Cerebellar cortex (tissue), 1 donor: ENCODE results near the gene ZDHHC9.

Experiments used
- DNase-seq: peaks from one replicate; pipeline ENCODE4 v3.0.0-alpha.2; 2015; ENCODE audit warnings: low spot score

ZDHHC9 gene

GRCh38 chrX:129818123-129818522, 25.6 kb downstream of the ZDHHC9 start:
- DNase-seq, result no peak

DNA sequence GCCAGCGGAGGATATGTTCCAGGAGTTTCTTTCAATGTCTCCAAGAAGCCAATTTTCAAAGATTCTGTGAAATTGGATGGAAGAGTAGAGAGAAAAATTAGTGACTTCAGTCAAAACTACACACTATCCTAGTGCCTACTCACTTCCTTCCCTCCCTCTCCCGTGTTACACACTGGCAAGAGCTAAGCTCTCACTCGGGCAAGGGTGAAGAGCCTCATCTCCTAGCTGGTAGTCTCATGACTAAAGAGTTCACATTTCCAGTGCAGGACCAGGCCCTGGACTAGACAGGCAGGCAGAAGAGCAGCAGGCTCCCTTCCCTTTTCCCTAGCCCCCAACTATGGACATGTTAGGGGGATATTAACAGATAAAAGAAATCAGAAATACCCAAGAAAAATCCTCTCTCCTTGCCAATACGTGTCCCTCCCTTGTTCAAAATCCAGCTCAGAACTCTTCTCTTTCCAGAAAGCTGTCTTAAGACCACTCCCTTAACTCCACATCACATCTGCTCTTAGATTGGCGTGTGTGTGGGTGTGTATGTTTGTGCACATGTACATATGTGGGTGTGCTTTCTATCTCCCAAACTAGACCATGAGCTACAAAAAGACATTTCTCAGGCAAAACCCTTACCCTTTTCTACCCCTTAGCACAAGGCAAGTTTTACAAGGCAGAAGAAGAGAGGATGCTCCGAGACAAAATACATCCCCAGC, 29.9 kb downstream of the ZDHHC9 start:
- no peak for DNase-seq

GRCh38 chrX:129808829-129809796, 34.6 kb downstream of the ZDHHC9 start:
- no peak for DNase-seq

DNA sequence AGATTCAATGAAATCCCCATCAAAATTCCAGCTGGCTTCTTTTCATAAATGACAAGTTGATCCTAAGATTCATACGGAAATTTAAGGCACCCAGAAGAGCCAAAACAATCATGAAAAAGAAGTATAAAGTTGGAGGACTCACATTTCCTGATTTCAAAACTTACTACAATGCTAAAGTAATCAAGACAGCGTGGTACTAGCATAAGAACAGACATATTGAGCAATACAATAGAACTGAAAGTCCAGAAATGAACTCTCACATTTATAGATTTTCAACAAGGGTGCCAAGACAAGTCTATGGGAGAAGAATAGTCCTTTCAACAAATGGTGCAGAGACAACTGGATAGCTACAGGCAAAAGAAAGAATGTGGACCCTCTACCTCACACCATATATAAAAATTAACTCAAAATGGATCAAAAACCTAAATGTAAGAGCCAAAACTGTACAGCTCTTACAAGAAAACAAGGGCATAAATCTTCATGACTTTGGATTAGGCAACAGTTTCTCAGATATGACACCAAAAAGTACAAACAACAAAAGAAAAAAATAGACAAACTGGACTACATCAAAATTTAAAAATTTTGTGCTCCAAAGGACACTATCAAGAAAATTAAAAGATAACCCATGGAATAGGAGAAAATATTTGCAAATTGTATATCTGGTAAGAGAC, 35.4 kb downstream of the ZDHHC9 start:
- no peak for DNase-seq

GRCh38 chrX:129804806-129805205, 38.9 kb downstream of the ZDHHC9 start:
- no peak for DNase-seq

DNA sequence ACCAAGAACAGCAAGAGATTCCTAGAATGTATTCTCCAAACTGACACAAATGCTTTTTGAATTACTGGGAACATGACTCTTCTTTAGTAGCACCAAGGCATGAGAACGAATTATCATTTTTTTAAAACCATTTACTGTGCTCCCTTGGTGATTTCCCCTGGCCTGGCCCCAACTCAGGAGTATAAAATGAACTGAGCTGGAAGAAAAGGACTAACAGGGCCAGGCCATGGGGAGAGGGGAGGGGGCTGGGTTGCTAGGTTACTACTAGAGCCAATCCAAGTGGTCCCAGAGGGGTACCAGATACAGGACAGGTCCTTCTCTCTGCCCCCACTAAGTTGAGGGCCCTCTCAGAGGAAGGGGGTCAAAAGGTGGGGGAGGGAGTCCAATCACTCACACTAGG, 40.8 kb downstream of the ZDHHC9 start:
- DNase-seq, result no peak

GRCh38 chrX:129800186-129800585, 43.5 kb downstream of the ZDHHC9 start:
- no peak for DNase-seq

DNA sequence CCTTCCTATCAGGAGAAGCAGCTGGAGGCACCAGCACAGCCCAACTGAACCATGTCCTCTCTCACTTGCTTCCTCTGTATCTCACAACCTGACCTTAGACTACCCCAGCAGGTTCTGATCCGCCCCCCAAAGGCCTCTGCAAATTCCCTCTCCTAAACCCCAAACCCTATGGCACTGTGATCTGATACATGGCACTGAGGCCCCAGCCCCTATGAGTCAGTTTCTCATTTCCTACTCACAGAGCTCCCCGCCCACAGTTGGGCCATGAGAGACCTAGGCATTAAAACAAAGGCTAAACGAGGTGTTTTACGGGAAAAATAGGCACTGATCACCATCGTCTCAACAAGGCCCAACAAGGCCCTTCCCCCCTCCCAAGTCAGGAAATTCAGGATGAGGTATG, 44.8 kb downstream of the ZDHHC9 start:
- DNase-seq, result no peak

- no peak for DNase-seq
Measured at GRCh38 chrX:129798456-129798855, 45.2 kb downstream of the ZDHHC9 start.

- no peak for DNase-seq
Measured at GRCh38 chrX:129797251-129797906, 46.3 kb downstream of the ZDHHC9 start.

DNA sequence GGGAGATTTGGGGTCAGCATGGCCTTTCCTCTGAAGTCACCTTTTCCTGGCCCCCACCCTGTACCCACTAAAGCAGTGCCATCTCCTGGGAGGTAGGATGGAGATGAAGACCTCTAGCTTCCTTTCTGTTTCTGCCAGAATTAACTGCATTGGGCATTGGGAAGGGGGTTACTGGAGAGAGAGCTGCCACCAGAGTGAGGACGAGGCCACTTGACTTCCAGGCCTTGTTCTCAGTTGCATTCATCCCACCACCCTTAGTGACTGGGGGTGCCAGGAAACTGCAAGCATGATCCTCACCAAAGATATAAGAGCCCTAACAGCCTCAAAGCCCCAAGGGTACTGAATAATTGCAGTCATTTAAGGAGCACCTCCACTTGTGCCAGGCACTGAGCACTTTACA, 48.1 kb downstream of the ZDHHC9 start:
- DNase-seq, result no peak

DNA sequence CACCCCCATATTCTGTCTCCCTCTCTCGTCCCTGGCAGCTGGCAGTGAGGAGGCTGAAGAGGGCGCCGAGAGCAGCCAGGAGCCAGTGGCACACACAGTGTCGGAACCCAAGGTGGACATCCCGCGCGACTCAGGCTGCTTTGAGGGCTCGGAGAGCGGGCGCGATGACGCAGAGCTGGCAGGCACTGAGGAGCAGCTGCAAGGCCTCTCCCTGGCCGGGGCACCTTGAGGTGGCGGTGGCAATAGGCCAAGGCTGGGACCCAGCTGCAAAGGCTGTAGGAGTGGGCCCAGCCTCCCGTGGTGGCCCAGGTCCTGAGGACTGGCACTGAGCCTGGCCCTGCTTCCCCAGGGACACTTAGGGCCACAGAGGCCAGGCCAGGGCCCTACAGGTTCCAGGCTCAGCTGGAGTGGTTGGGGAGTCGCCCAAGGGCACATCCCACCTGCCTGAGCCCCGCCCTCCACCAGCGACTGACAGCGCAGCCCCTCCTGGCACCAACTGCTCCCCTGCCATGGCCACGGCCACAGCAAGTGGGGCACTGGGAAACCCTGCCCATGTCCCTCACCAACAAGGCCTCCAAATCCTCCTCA, 50.0 kb downstream of the ZDHHC9 start:
- DNase-seq, result no peak

DNA sequence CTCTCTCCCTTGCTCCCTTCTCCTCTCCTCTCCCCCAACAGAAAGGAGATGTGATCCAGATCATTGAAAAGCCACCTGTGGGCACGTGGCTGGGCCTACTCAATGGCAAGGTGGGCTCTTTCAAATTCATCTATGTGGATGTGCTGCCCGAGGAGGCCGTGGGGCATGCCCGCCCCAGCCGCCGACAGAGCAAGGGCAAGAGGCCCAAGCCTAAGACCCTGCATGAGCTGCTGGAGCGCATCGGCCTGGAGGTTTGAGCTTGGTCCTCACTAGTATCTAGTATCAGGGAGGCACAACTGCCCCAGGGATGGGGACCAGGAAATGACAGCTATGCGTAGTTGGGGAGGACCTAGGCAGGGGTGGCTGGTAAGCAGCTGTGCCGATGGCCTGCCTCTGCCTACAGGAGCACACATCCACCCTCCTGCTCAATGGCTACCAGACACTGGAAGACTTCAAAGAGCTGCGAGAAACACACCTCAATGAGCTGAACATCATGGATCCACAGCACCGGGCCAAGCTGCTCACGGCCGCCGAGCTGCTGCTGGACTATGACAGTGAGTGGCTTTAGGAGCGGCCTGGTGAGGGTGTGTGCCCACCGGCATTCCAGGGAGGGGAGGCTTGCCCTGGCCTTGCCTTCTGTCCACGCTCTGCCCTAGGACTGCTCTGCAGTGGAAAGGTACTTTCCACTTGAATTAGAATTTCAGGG, 50.9 kb downstream of the ZDHHC9 start:
- DNase-seq, result no peak

DNA sequence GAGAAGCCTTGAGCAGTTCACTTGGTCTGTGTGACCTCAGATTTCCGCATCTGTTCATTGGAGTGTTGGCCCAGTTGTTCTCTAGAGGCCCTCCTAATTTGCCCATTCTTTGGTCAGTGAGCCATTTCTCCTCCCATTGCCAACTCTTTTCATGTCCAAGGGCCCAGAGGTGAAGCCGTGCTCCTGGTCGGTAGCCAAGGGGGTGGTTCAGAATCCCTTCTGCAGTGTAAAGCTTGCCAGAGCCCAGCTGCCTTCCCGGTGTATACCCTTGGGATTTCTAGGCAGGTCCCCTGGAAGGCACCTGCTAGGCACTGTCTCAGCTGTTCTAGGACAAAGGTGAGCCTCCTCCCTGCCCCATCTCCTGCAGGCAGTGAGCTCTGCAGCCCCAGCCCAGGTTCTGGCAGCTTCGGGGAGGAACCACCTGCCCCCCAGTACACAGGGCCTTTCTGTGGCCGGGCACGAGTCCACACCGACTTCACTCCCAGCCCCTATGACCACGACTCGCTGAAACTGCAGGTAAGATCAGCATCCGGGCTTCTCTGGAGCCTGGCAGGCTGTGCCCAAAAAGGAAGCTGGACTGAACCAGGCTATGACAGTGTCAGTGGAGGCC, 51.6 kb downstream of the ZDHHC9 start:
- DNase-seq, result no peak

- DNase-seq, result no peak
Measured at GRCh38 chrX:129791336-129791735, 52.4 kb downstream of the ZDHHC9 start.

DNA sequence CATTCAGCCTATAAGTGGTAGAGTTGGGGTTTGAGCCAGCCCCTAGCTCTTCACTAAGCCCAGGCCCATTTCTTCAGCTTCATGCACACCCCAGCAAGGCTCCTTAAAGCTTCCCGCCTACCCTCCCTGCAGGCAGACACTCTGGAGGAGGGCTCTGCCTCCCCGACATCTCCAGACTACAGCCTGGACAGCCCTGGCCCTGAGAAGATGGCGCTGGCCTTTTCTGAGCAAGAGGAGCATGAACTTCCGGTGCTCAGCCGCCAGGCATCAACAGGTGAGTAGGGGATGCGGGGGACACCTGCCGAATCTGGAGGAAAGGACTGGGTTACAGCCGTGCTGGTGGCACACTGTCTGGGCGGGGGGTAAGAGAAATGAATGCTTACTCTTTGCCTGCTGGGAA, 52.9 kb downstream of the ZDHHC9 start:
- no peak for DNase-seq

- no peak for DNase-seq
Measured at GRCh38 chrX:129790146-129790545, 53.5 kb downstream of the ZDHHC9 start.

GRCh38 chrX:129788527-129788926, 55.2 kb downstream of the ZDHHC9 start:
- no peak for DNase-seq

GRCh38 chrX:129787336-129788055, 56.2 kb downstream of the ZDHHC9 start:
- no peak for DNase-seq

DNA sequence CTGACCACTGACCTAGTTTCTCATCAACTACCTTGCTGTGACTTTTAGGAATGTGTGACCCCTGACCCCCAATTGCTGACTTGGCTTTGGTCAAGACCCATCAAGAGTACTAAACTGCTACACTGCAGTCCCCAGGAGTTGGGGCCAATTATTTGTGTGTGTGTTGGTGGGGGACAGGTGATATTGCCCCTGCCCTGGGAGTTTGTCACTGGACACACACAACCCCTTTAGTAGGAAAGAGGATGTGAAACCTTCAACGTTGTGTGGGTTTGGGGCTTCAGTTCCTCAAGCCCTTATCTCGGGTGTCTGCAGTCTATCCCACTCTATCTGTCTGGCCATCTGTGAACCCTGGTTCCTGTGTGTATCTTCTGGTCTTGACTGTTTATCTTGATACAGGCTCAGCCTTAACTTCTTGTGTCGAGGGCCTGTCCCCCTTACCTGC, 57.5 kb downstream of the ZDHHC9 start:
- DNase-seq, result no peak
